Progenitor cell of endocrine pancreas (in vitro differentiated cells): ENCODE results near the gene CENPE. TPM values are rescaled to one million over a fixed set of nuclear protein-coding genes. Genes with fewer than 3 reads are reported as not detected.

ENCODE experiments used
- DNase-seq: peaks from one replicate; pipeline ENCODE4 v3.0.0; 2021; ENCODE audit warnings: low spot score; ENCODE audit not compliant: unreplicated experiment
- H3K27ac Mint-ChIP-seq: 2 replicates; pipeline ENCODE4 v1.8.0; 2021; ENCODE audit warnings: mild to moderate bottlenecking, moderate library complexity, mixed read lengths
- H3K27me3 Mint-ChIP-seq: 2 replicates; pipeline ENCODE4 v1.8.0; 2021; ENCODE audit warnings: mixed read lengths
- H3K36me3 Mint-ChIP-seq: 2 replicates; pipeline ENCODE4 v1.8.0; 2022; ENCODE audit warnings: mixed read lengths; ENCODE audit not compliant: insufficient read depth
- H3K4me1 Mint-ChIP-seq: 2 replicates; pipeline ENCODE4 v1.8.0; 2021; ENCODE audit warnings: low read depth, mixed read lengths
- H3K4me3 Mint-ChIP-seq: 2 replicates; pipeline ENCODE4 v1.8.0; 2021; ENCODE audit warnings: low read depth, mild to moderate bottlenecking, moderate library complexity, mixed read lengths
- H3K9me3 Mint-ChIP-seq: 2 replicates; pipeline ENCODE4 v1.8.0; 2021; ENCODE audit warnings: low read depth, mixed read lengths
- CTCF ChIP-seq: fragments of 200-600 bp; sonication (generic); IDR thresholded peaks from one replicate; pipeline ENCODE4 v1.5.0; 2021; ENCODE audit warnings: antibody characterized with exemption, mild to moderate bottlenecking; ENCODE audit not compliant: unreplicated experiment
- total RNA-seq: library from RNA; stranded (reverse); gene quantifications from 2 replicates; pipeline ENCODE4 v1.2.1, GENCODE V29; 2021

The CENPE gene
- total RNA-seq, 1 donor from 2014 or later, result 16.5 TPM

GRCh38 chr4:103073792-103074438 lies 124.2 kb downstream of the CENPE start:
- Mint-ChIP-seq H3K27me3 (peaks cover 28% of the 10 kb centered on the region), H3K27ac (no peak overlapping the region), H3K9me3 (no peaks in the 10 kb centered on the region), H3K4me1 (peaks cover 9% of the 10 kb centered on the region), H3K36me3 (peaks cover 5% of the 10 kb centered on the region), H3K4me3 (no peak overlapping the region)
- no peak for DNase-seq
- no peak for TF ChIP-seq CTCF

GRCh38 chr4:103067841-103068547 lies 130.1 kb downstream of the CENPE start:
- H3K27ac Mint-ChIP-seq, result no peak overlapping the region
- no peak for DNase-seq
- no peaks in the 10 kb centered on the region for H3K27me3 Mint-ChIP-seq
- H3K4me3 Mint-ChIP-seq, result no peak overlapping the region
- no peaks in the 10 kb centered on the region for H3K36me3 Mint-ChIP-seq
- no peaks in the 10 kb centered on the region for H3K9me3 Mint-ChIP-seq
- no peak for TF ChIP-seq CTCF
- no peaks in the 10 kb centered on the region for H3K4me1 Mint-ChIP-seq

- H3K4me1 Mint-ChIP-seq, result no peaks in the 10 kb centered on the region
- H3K4me3 Mint-ChIP-seq, result no peak overlapping the region
- TF ChIP-seq CTCF, result no peak
- no peaks in the 10 kb centered on the region for H3K9me3 Mint-ChIP-seq
- no peak for DNase-seq
- H3K27ac Mint-ChIP-seq, result no peak overlapping the region
- no peaks in the 10 kb centered on the region for H3K36me3 Mint-ChIP-seq
- no peaks in the 10 kb centered on the region for H3K27me3 Mint-ChIP-seq
Measured at GRCh38 chr4:103060453-103061148, 137.5 kb downstream of the CENPE start.

Other genes with a start within 250 kb of the CENPE start
- gene SLC9B1, start 178.6 kb downstream of the CENPE start, total RNA-seq, result 0.75 and 0.79 TPM in 2 replicates
- 4.0 and 7.0 TPM in 2 replicates for gene SLC9B2, start 121.6 kb downstream of the CENPE start, total RNA-seq
- 89.9 and 96.3 TPM in 2 replicates for gene BDH2, start 98.5 kb downstream of the CENPE start, total RNA-seq